Ishikawa (cell line): ENCODE results near the gene KCNJ15.

Experiments used
- CEBPB ChIP-seq: IDR thresholded peaks from 2 replicates; pipeline ENCODE4 v1.6.1; 2012
- CREB1 ChIP-seq: IDR thresholded peaks from 2 replicates; pipeline ENCODE4 v1.6.1; 2012; ENCODE audit warnings: low read depth
- EGR1 ChIP-seq: IDR thresholded peaks from 2 replicates; pipeline ENCODE4 v1.6.1; 2012
- EP300 ChIP-seq: IDR thresholded peaks from 2 replicates; pipeline ENCODE4 v1.6.1; 2012; ENCODE audit warnings: borderline replicate concordance
- FOXM1 ChIP-seq: IDR thresholded peaks from 2 replicates; pipeline ENCODE4 v1.6.1; 2012; ENCODE audit warnings: low read depth, borderline replicate concordance
- NFIC ChIP-seq: IDR thresholded peaks from 2 replicates; pipeline ENCODE4 v1.6.1; 2012
- RAD21 ChIP-seq: IDR thresholded peaks from 2 replicates; pipeline ENCODE4 v1.6.1; 2012; ENCODE audit warnings: low read depth
- TAF1 ChIP-seq: IDR thresholded peaks from 2 replicates; pipeline ENCODE4 v1.6.1; 2012; ENCODE audit warnings: low read depth, mild to moderate bottlenecking
- TCF12 ChIP-seq: IDR thresholded peaks from 2 replicates; pipeline ENCODE4 v1.6.1; 2012; ENCODE audit warnings: low read depth
- TEAD4 ChIP-seq: IDR thresholded peaks from 2 replicates; pipeline ENCODE4 v1.6.1; 2012
- YY1 ChIP-seq: IDR thresholded peaks from 2 replicates; pipeline ENCODE4 v1.6.1; 2012; ENCODE audit warnings: low read depth
- ZBTB7A ChIP-seq: IDR thresholded peaks from 2 replicates; pipeline ENCODE4 v1.6.1; 2012; ENCODE audit warnings: low read depth
- TF ChIP-seq, protein P1 (sequence below): IDR thresholded peaks from 2 replicates; pipeline ENCODE4 v1.6.1; 2012; ENCODE audit warnings: low read depth, mild to moderate bottlenecking
- TF ChIP-seq, protein P2 (sequence below): IDR thresholded peaks from 2 replicates; pipeline ENCODE4 v1.6.1; 2012
- TF ChIP-seq, protein P3 (sequence below): IDR thresholded peaks from 2 replicates; pipeline ENCODE4 v1.6.1; 2012

KCNJ15 gene

DNA sequence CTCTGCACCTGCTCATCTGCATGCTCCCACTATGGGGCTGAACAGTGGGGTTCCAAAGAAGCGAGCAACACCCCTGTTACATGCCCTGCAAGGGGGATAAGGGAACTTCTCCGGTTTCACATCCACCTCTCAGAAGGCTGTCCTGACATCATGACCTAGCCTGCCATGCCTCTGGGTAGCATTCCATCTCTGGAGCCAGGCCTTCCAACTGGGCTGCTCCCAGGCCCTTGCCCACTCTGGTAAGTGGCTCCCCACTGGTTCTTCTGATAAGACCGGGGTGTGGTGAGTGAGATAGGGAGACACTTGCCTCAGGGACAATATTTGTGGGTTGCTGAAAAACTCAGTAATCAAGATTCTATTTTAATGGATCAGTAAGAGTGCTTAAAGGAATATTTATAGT lies 57.8 kb downstream of the KCNJ15 start:
- TF ChIP-seq TAF1 (no peak), ZBTB7A (no peak), NFIC (no peak), FOXM1 (no peak), EP300 (no peak)
- TF ChIP-seq, protein P1, sequence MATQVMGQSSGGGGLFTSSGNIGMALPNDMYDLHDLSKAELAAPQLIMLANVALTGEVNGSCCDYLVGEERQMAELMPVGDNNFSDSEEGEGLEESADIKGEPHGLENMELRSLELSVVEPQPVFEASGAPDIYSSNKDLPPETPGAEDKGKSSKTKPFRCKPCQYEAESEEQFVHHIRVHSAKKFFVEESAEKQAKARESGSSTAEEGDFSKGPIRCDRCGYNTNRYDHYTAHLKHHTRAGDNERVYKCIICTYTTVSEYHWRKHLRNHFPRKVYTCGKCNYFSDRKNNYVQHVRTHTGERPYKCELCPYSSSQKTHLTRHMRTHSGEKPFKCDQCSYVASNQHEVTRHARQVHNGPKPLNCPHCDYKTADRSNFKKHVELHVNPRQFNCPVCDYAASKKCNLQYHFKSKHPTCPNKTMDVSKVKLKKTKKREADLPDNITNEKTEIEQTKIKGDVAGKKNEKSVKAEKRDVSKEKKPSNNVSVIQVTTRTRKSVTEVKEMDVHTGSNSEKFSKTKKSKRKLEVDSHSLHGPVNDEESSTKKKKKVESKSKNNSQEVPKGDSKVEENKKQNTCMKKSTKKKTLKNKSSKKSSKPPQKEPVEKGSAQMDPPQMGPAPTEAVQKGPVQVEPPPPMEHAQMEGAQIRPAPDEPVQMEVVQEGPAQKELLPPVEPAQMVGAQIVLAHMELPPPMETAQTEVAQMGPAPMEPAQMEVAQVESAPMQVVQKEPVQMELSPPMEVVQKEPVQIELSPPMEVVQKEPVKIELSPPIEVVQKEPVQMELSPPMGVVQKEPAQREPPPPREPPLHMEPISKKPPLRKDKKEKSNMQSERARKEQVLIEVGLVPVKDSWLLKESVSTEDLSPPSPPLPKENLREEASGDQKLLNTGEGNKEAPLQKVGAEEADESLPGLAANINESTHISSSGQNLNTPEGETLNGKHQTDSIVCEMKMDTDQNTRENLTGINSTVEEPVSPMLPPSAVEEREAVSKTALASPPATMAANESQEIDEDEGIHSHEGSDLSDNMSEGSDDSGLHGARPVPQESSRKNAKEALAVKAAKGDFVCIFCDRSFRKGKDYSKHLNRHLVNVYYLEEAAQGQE: no peak

DNA sequence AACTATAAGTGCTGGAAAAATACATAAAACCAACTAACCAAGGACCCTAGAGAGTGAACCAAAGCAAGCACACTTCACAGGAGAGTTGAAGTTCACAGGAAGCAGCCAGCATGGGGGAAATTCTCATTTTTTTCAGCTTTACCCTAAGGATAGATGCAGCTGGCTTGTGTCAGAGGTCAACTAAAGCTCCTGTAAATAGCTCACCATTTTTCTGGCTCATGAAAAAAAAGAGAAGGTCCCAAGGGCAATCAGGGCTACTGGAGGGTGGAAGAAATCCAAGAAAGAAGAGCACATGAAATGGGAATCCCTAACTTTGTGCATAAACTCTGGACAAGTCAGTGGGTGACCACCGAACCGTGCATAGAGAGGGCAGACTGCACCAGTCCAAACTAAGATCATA lies 58.3 kb downstream of the KCNJ15 start:
- TF ChIP-seq, protein P1: no peak
- no peak for TF ChIP-seq CREB1
- TF ChIP-seq, protein P2, sequence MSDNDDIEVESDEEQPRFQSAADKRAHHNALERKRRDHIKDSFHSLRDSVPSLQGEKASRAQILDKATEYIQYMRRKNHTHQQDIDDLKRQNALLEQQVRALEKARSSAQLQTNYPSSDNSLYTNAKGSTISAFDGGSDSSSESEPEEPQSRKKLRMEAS: no peak
- no peak for TF ChIP-seq EP300
- no peak for TF ChIP-seq NFIC
- TF ChIP-seq ZBTB7A: no peak
- TF ChIP-seq TEAD4: no peak
- TF ChIP-seq EGR1: no peak
- no peak for TF ChIP-seq YY1
- no peak for TF ChIP-seq TCF12
- TF ChIP-seq FOXM1: no peak
- TF ChIP-seq RAD21: no peak
- TF ChIP-seq, protein P3, sequence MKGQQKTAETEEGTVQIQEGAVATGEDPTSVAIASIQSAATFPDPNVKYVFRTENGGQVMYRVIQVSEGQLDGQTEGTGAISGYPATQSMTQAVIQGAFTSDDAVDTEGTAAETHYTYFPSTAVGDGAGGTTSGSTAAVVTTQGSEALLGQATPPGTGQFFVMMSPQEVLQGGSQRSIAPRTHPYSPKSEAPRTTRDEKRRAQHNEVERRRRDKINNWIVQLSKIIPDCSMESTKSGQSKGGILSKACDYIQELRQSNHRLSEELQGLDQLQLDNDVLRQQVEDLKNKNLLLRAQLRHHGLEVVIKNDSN: no peak

DNA sequence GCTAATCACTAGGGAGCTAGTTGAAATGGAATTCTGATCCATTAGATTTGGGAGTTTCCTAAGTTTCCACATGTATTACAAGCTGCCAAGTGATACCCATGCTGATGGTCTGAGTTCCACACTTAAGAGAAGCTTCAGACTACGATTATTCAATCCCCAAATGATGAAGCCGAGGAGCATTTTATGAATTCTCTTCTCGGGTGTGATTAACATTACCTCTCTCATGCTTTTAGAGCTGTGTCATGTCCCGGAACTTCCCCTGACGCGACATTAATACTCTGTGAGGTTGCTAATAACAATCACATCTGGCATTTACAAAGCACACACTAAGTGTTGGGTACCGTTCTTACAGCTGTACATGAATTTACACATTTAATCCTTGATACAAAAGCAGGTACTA lies 63.0 kb downstream of the KCNJ15 start:
- TF ChIP-seq, protein P2: no peak
- no peak for TF ChIP-seq YY1
- TF ChIP-seq ZBTB7A: no peak
- no peak for TF ChIP-seq FOXM1
- no peak for TF ChIP-seq CREB1
- TF ChIP-seq, protein P3: no peak
- no peak for TF ChIP-seq NFIC
- TF ChIP-seq, protein P1: no peak
- TF ChIP-seq CEBPB: no peak
- no peak for TF ChIP-seq RAD21
- TF ChIP-seq TCF12: no peak
- no peak for TF ChIP-seq TAF1
- no peak for TF ChIP-seq TEAD4
- no peak for TF ChIP-seq EP300
- TF ChIP-seq EGR1: no peak

DNA sequence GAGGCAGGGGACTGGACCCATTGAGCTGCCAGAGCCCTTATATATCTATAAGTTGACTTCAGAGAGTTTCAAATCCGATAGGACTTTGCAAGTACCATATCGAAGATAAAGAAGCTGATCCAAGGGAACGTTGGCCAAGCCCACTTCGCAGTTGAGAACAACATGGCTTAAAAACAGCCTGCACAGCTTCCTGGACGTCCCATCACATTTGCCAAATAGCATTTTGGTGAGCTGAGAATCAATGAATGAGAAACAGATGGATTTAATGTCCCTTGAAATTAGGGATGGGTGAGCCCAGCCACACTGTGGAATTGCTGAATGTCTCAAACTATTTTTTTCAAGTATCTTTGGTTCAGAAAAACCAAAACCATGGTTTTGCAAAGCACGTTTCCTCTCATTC lies 64.8 kb downstream of the KCNJ15 start:
- TF ChIP-seq NFIC (no peak), TEAD4 (no peak), YY1 (no peak), EP300 (no peak), CEBPB (no peak), EGR1 (no peak), TAF1 (no peak), RAD21 (no peak), CREB1 (no peak), ZBTB7A (no peak), TCF12 (no peak), FOXM1 (no peak)
- TF ChIP-seq, protein P3: no peak
- TF ChIP-seq, protein P1: no peak
- TF ChIP-seq, protein P2: no peak
